Measurements from ENCODE around the gene CHAC1. TPM values are rescaled to one million over a fixed set of nuclear protein-coding genes. Genes with fewer than 3 reads are reported as not detected.

CHAC1 gene, protein sequence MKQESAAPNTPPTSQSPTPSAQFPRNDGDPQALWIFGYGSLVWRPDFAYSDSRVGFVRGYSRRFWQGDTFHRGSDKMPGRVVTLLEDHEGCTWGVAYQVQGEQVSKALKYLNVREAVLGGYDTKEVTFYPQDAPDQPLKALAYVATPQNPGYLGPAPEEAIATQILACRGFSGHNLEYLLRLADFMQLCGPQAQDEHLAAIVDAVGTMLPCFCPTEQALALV
- not detected in 2 replicates for total RNA-seq (2016; rRNA removed; fragmentation: Illumina TruSeq; extraction: Trizol)
- total RNA-seq (2016; cell fraction: cytosol; rRNA removed; fragmentation: Illumina TruSeq; extraction: Trizol; ENCODE audit: low read depth) = not detected in 2 replicates
- total RNA-seq (2016; cell fraction: insoluble cytoplasmic fraction; rRNA removed; fragmentation: Illumina TruSeq; extraction: Trizol) = not detected in 2 replicates
- total RNA-seq (2016; cell fraction: membrane; rRNA removed; fragmentation: Illumina TruSeq; extraction: Trizol) = 0.15 TPM in 1 of 2 replicates, not detected in the other
- total RNA-seq (2016; cell fraction: nucleus; rRNA removed; fragmentation: Illumina TruSeq; extraction: Trizol) = not detected in 2 replicates
- 0.44 and 0.46 TPM in 2 replicates for polyA plus RNA-seq (2011; rRNA removed)
- polyA plus RNA-seq (2011; cell fraction: cytosol; rRNA removed) = 0.41 and 0.63 TPM in 2 replicates
- 0.21 and 0.48 TPM in 2 replicates for polyA plus RNA-seq (2011; cell fraction: nucleus; rRNA removed)
- 0.39 TPM in 1 of 2 replicates, not detected in the other for polyA plus RNA-seq (2012)
- not detected in 2 replicates for polyA plus RNA-seq (2016; cell fraction: cytosol; fragmentation: Illumina TruSeq; extraction: Trizol; ENCODE audit: low read depth)
- polyA plus RNA-seq (2016; cell fraction: insoluble cytoplasmic fraction; fragmentation: Illumina TruSeq; extraction: Trizol; ENCODE audit: low read depth) = not detected in 2 replicates
- not detected in 2 replicates for polyA plus RNA-seq (2016; cell fraction: membrane; fragmentation: Illumina TruSeq; extraction: Trizol; ENCODE audit: low read depth)
- not detected in 2 replicates for polyA plus RNA-seq (2016; cell fraction: nucleus; fragmentation: Illumina TruSeq; extraction: Trizol; ENCODE audit: insufficient read depth, low read depth)
- polyA minus RNA-seq (2011; rRNA and poly(A)+ RNA removed; ENCODE audit: low replicate concordance) = 0.58 and 21.7 TPM in 2 replicates
- 1.1 and 2.0 TPM in 2 replicates for polyA minus RNA-seq (2011; cell fraction: cytosol; rRNA and poly(A)+ RNA removed)
- 0.39 and 0.62 TPM in 2 replicates for polyA minus RNA-seq (2011; cell fraction: nucleus; rRNA and poly(A)+ RNA removed)
- percentile 30 among the genes with signal in this experiment for Bru-seq, nascent RNA
- percentile 27 among the genes with signal in this experiment for BruChase-seq, experiment 1, labeled RNA remaining after a 6-hour chase
- BruChase-seq, experiment 2, labeled RNA remaining after a 2-hour chase = percentile 19 among the genes with signal in this experiment
- long read RNA-seq, experiment 1 = 0 reads
- long read RNA-seq, experiment 2, transcript CHAC1-202 (3 exons, 1,849 nt) = major isoform, 7 of 7 reads
- long read RNA-seq, experiment 2, partial matches to known transcripts = 0 of 7 reads
- long read RNA-seq, experiment 2, other reads (novel, unspliced or antisense) = 0 of 7 reads

DNA sequence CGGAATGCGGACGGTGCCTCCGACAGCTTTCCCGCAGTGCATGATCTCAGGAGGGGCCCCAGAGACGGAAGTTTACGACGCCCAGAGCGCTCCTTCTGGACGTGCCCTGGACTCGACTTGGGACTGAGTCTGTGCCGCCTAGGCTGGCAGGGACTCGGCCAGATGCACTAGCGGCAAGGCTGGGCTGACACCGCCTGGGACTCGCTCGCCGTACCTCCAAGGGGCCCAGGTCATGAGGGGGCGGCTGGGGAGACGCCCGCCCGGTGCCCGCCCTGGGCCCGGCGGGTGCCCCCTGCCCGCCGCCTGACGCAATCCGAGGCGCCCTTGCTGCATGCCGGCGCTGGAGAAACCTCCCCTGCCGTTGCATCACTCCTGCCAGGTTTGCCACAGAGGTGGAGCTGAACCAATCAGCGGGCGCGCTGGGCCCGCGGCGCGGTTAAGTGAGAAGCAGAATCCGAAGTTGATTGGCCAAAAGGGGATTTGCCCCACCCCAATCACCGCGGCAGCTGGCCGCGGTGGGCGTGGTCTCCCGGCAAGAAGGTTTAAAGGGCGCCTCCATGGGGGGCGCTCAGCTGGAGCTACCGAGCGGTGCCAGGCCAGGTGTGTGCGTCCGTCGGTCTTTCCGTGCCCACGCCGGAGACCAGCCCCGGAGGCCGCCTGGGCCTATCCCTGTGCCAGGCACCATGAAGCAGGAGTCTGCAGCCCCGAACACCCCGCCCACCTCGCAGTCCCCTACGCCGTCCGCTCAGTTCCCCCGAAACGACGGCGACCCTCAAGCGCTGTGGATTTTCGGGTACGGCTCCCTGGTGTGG lies at the start of gene CHAC1:
TSS of gene CHAC1 (plus strand) at position 571 of the 812 bp plus-strand sequence. CDS start at position 684, 113 bp downstream.
- Histone ChIP-seq H3K4me2 (ENCODE audit: low read depth, low read length) (peak within 1 kb of the TSS; percentile 45), H3K4me3 (replicated peaks in 1 of 3; ENCODE audit: insufficient read depth in 1 of 3, low read depth in 2 of 3, low read length in 3 of 3) (peak within 1 kb of the TSS in 2 of 3 experiments; percentile 2 to 43; a peak in 2 of 6 replicates), H3K27ac (ENCODE audit: extremely low read length, insufficient read depth, low read length) (no peak within 1 kb of the TSS), H3K27me3 (ENCODE audit: control insufficient read depth in 1 of 2, insufficient read depth in 2 of 2, low read length in 2 of 2) (peaks cover 14 to 46% of the 10 kb centered on the region in 2 experiments; a peak in 4 of 5 replicates), H3K4me1 (ENCODE audit: insufficient read depth, low read length) (peaks cover 20% of the 10 kb centered on the region), H3K79me2 (ENCODE audit: insufficient read depth, low read length) (no peaks in the 10 kb centered on the region), H2AFZ (ENCODE audit: low read length) (no peak within 1 kb of the TSS), H4K20me1 (ENCODE audit: insufficient read depth, low read length) (no peaks in the 10 kb centered on the region), H3K36me3 (replicated peaks in 1 of 2; ENCODE audit: control insufficient read depth in 1 of 2, insufficient read depth in 2 of 2, low read length in 2 of 2) (no peaks in the 10 kb centered on the region), H3K9me3 (ENCODE audit: low read length) (no peaks in the 10 kb centered on the region), H3K9ac (ENCODE audit: insufficient read depth, low read depth, low read length) (no peak within 1 kb of the TSS)
- ChIA-PET CTCF (ENCODE audit: low intra/inter-chr PET ratio, low total read pairs) (no interaction called here), POLR2A (no interaction called here)
- in situ Hi-C loops (cut with HindIII; ENCODE audit: extremely low pct_ligation_motif_present, low pct_unique_long_range_greater_than_20kb) = no loop called here
- FAIRE-seq (no peak), ATAC-seq (peak; percentile 16; the same call in 2 of the 3 replicates), DNase-seq (ENCODE audit: low spot score) (no peak)
- 76% methylated on average over 27 of the region's 72 CpGs for WGBS (ENCODE audit: low lambda C conversion rate)
- intact Hi-C loops (cut with micrococcal nuclease; ENCODE audit: unreplicated experiment) = no loop called here
- no TSS peak for BruUV-seq (replicated peaks)
- TF ChIP-seq, protein P1, sequence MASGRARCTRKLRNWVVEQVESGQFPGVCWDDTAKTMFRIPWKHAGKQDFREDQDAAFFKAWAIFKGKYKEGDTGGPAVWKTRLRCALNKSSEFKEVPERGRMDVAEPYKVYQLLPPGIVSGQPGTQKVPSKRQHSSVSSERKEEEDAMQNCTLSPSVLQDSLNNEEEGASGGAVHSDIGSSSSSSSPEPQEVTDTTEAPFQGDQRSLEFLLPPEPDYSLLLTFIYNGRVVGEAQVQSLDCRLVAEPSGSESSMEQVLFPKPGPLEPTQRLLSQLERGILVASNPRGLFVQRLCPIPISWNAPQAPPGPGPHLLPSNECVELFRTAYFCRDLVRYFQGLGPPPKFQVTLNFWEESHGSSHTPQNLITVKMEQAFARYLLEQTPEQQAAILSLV (CRISPR knock-in tag; IDR thresholded peaks at IDR 0.05; ENCODE audit: borderline replicate concordance) = no peak
- TF ChIP-seq SETDB1 (CRISPR knock-in tag; IDR thresholded peaks at IDR 0.05; ENCODE audit: borderline replicate concordance) (no peak), CCDC6 (CRISPR knock-in tag; IDR thresholded peaks at IDR 0.05) (no peak), ZNF180 (CRISPR knock-in tag; IDR thresholded peaks at IDR 0.05; ENCODE audit: borderline replicate concordance, low read depth) (no peak), SP140L (CRISPR knock-in tag; IDR thresholded peaks at IDR 0.05; ENCODE audit: borderline replicate concordance) (no peak), ZNF20 (CRISPR knock-in tag; IDR thresholded peaks at IDR 0.05) (no peak), ZNF674 (CRISPR knock-in tag; IDR thresholded peaks at IDR 0.05; ENCODE audit: low read depth) (no peak), RBM39 (IDR thresholded peaks at IDR 0.05; ENCODE audit: low read depth, low read length, poor library complexity, severe bottlenecking) (peak; percentile 92), ZNF607 (CRISPR knock-in tag; IDR thresholded peaks at IDR 0.05; ENCODE audit: borderline replicate concordance) (no peak), KLF16 (CRISPR knock-in tag; IDR thresholded peaks at IDR 0.05) (no peak), BCL6 (CRISPR knock-in tag; IDR thresholded peaks at IDR 0.05) (no peak), STAT5B (CRISPR knock-in tag; IDR thresholded peaks at IDR 0.05) (no peak), PPARG (CRISPR knock-in tag; conservative IDR thresholded peaks at IDR 0.05) (no peak)
- TF ChIP-seq, protein P2, sequence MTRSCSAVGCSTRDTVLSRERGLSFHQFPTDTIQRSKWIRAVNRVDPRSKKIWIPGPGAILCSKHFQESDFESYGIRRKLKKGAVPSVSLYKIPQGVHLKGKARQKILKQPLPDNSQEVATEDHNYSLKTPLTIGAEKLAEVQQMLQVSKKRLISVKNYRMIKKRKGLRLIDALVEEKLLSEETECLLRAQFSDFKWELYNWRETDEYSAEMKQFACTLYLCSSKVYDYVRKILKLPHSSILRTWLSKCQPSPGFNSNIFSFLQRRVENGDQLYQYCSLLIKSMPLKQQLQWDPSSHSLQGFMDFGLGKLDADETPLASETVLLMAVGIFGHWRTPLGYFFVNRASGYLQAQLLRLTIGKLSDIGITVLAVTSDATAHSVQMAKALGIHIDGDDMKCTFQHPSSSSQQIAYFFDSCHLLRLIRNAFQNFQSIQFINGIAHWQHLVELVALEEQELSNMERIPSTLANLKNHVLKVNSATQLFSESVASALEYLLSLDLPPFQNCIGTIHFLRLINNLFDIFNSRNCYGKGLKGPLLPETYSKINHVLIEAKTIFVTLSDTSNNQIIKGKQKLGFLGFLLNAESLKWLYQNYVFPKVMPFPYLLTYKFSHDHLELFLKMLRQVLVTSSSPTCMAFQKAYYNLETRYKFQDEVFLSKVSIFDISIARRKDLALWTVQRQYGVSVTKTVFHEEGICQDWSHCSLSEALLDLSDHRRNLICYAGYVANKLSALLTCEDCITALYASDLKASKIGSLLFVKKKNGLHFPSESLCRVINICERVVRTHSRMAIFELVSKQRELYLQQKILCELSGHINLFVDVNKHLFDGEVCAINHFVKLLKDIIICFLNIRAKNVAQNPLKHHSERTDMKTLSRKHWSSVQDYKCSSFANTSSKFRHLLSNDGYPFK (CRISPR knock-in tag; IDR thresholded peaks at IDR 0.05; ENCODE audit: borderline replicate concordance) = no peak
